Measurements from ENCODE around the gene KRTAP2-1.

KRTAP2-1 gene

DNA sequence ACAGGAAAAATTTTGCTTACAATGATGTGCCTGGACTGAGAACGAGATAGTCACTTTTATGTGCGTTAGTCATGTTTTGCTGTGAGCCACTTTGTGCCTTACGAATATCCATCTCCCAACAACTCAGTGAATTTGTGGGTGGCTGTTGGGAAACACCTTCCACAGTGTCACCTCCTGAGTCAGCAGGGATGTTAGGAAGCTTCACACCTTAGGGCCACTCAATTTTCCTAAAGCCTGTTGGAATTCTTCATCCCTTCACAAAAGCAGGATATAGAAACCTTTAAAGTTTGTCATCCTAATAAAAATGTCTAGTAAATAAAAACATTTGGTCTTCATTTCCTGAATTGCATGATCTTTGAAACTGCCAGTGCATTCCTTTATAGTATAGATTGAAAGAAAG lies 33.9 kb downstream of the KRTAP2-1 start:
- no peak for DNase-seq (ENCODE audit: extremely low spot score)
- TF ChIP-seq BHLHE40 (IDR thresholded peaks at IDR 0.05; ENCODE audit: borderline replicate concordance) (no peak), SP1 (IDR thresholded peaks at IDR 0.05) (no peak), SUZ12 (IDR thresholded peaks at IDR 0.05) (no peak), ELF4 (IDR thresholded peaks at IDR 0.05) (no peak), HDGF (IDR thresholded peaks at IDR 0.05; ENCODE audit: borderline replicate concordance) (no peak), ARNT (IDR thresholded peaks at IDR 0.05) (no peak), FOXK2 (IDR thresholded peaks at IDR 0.05) (no peak), NFRKB (IDR thresholded peaks at IDR 0.05) (no peak)
- ChIA-PET POLR2A (no interaction called here), CTCF (no interaction called here)

DNA sequence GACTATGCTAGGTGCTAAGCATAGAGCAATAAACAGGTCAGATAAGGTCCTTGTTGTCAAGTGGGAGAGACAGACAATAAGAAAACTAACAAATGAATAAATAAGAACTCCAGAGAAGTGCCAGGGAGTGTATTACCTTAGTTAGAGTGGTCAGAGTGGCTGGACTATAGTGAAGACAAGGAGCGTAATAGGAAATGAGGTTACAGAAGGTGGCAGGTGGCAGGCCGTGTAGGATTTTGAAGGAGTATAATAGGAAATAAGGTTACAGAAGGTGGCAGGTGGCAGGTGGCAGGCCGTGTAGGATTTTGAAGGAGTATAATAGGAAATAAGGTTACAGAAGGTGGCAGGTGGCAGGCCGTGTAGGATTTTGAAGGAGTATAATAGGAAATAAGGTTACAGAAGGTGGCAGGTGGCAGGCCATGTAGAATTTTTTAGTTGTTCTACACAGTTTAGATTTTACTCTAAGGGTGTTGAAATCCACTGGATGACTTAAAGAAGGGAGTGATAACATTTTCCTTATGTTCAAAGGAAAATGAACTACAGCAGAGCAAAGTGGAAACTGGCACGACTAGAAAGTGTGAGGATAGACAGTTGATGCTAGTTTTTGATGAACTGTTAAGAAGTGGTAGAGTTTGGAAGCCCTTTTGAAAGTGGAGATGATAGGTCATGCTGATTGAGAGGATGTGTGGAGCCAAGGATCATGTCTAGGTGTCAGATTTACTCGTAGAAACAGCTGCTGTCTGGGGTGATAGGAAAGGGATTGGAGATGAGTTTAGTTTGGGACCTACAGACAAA lies 34.6 kb downstream of the KRTAP2-1 start:
- POLR2A ChIA-PET: no interaction called here
- CTCF ChIA-PET: no interaction called here
- no peak for DNase-seq (ENCODE audit: extremely low spot score)
- TF ChIP-seq ARNT (IDR thresholded peaks at IDR 0.05) (no peak), BHLHE40 (IDR thresholded peaks at IDR 0.05; ENCODE audit: borderline replicate concordance) (no peak), NFRKB (IDR thresholded peaks at IDR 0.05) (no peak), FOXK2 (IDR thresholded peaks at IDR 0.05) (no peak), L3MBTL2 (conservative IDR thresholded peaks at IDR 0.05) (no peak), LEF1 (IDR thresholded peaks at IDR 0.05; ENCODE audit: borderline replicate concordance) (no peak), HDGF (IDR thresholded peaks at IDR 0.05; ENCODE audit: borderline replicate concordance) (no peak), FOXA1 (IDR thresholded peaks at IDR 0.05) (no peak), CTBP1 (IDR thresholded peaks at IDR 0.05; ENCODE audit: borderline replicate concordance) (no peak), ZNF384 (IDR thresholded peaks at IDR 0.05) (no peak), TARDBP (IDR thresholded peaks at IDR 0.05) (no peak), ELF4 (IDR thresholded peaks at IDR 0.05) (no peak), SP1 (IDR thresholded peaks at IDR 0.05) (no peak), SUZ12 (IDR thresholded peaks at IDR 0.05) (no peak)
- TF ChIP-seq, protein P1, sequence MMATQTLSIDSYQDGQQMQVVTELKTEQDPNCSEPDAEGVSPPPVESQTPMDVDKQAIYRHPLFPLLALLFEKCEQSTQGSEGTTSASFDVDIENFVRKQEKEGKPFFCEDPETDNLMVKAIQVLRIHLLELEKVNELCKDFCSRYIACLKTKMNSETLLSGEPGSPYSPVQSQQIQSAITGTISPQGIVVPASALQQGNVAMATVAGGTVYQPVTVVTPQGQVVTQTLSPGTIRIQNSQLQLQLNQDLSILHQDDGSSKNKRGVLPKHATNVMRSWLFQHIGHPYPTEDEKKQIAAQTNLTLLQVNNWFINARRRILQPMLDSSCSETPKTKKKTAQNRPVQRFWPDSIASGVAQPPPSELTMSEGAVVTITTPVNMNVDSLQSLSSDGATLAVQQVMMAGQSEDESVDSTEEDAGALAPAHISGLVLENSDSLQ (IDR thresholded peaks at IDR 0.05): no peak

DNA sequence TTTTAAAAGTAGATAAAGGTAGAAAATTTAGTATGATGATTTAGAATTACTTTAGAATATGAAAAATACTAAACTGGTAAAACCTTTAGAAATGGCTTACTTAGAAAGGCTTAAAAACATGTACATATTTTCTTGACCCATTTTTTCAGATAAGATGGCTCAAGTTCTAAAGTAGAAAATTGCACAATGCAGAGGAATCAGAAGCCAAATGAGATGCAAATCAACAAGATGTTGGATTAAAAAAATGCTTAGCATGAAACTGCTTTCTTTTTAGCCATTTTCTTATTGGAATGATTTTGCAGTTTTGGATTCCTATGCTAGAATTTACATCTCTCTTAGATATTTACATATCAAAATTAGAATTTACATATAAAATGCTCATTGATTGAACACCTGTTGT lies 36.7 kb downstream of the KRTAP2-1 start:
- ChIA-PET POLR2A (no interaction called here), CTCF (no interaction called here)
- TF ChIP-seq CTBP1 (IDR thresholded peaks at IDR 0.05; ENCODE audit: borderline replicate concordance) (no peak), LEF1 (IDR thresholded peaks at IDR 0.05; ENCODE audit: borderline replicate concordance) (no peak), NFRKB (IDR thresholded peaks at IDR 0.05) (no peak)
- TF ChIP-seq, protein P1 (IDR thresholded peaks at IDR 0.05): no peak
- no peak for DNase-seq (ENCODE audit: extremely low spot score)

DNA sequence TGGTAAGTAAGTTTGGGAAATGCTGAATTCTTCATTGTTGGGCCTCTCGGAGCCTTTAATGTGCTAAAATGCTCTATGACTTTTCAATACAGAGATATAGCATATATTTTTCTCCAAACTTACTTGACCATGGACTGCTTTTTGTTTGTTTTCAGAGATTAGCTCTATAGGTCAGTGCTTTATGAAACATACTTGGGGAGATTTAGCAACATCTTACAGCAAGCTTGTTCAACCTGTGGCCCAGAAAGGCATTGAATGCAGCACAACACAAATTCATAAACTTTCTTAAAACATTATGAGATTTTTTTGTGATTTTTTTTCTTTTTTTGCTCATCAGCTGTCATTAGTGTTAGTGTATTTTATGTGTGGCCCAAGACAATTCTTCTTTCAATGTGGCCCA lies 37.2 kb downstream of the KRTAP2-1 start:
- CTCF ChIA-PET: no interaction called here
- no peak for DNase-seq (ENCODE audit: extremely low spot score)
- POLR2A ChIA-PET: no interaction called here
- TF ChIP-seq L3MBTL2 (conservative IDR thresholded peaks at IDR 0.05): no peak
- TF ChIP-seq BHLHE40 (IDR thresholded peaks at IDR 0.05; ENCODE audit: borderline replicate concordance): no peak
- no peak for TF ChIP-seq LEF1 (IDR thresholded peaks at IDR 0.05; ENCODE audit: borderline replicate concordance)
- no peak for TF ChIP-seq CTBP1 (IDR thresholded peaks at IDR 0.05; ENCODE audit: borderline replicate concordance)
- TF ChIP-seq ARNT (IDR thresholded peaks at IDR 0.05): no peak
- no peak for TF ChIP-seq SP1 (IDR thresholded peaks at IDR 0.05)
- no peak for TF ChIP-seq TARDBP (IDR thresholded peaks at IDR 0.05)
- no peak for TF ChIP-seq SUZ12 (IDR thresholded peaks at IDR 0.05)
- no peak for TF ChIP-seq NFRKB (IDR thresholded peaks at IDR 0.05)
- TF ChIP-seq ELF4 (IDR thresholded peaks at IDR 0.05): no peak
- TF ChIP-seq FOXK2 (IDR thresholded peaks at IDR 0.05): no peak
- TF ChIP-seq, protein P1 (IDR thresholded peaks at IDR 0.05): no peak
- no peak for TF ChIP-seq HDGF (IDR thresholded peaks at IDR 0.05; ENCODE audit: borderline replicate concordance)
- TF ChIP-seq ZNF384 (IDR thresholded peaks at IDR 0.05): no peak

DNA sequence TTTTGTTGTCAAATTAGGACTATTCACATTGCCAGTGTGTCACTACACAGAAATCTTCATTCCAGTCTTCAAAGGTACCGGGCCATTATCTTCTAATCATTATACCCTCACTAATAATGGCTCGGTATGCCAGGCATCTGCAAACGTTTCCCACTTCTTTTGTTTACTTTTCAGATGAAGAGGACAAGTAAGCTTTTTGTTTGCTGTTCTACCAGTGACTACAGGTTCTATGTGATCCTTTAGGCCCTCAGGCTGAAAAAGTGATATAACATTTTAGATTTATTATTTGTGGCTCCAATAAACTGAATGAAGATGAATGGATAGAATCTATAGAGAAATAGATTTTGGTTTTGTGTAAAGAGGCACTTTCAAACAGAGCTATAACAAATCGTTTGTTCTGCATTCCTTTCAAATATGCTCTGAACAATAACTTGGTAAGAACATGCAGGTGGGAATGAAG lies 37.8 kb downstream of the KRTAP2-1 start:
- DNase-seq (ENCODE audit: extremely low spot score): no peak
- ChIA-PET POLR2A (no interaction called here), CTCF (no interaction called here)
- TF ChIP-seq CTBP1 (IDR thresholded peaks at IDR 0.05; ENCODE audit: borderline replicate concordance) (no peak), ARNT (IDR thresholded peaks at IDR 0.05) (no peak), NFRKB (IDR thresholded peaks at IDR 0.05) (no peak), SP1 (IDR thresholded peaks at IDR 0.05) (no peak), ZNF384 (IDR thresholded peaks at IDR 0.05) (no peak), FOXK2 (IDR thresholded peaks at IDR 0.05) (no peak), ELF4 (IDR thresholded peaks at IDR 0.05) (no peak), LEF1 (IDR thresholded peaks at IDR 0.05; ENCODE audit: borderline replicate concordance) (no peak), HDGF (IDR thresholded peaks at IDR 0.05; ENCODE audit: borderline replicate concordance) (no peak), FOXM1 (IDR thresholded peaks at IDR 0.05; ENCODE audit: borderline replicate concordance) (no peak), TARDBP (IDR thresholded peaks at IDR 0.05) (no peak), L3MBTL2 (conservative IDR thresholded peaks at IDR 0.05) (no peak), FOXA1 (IDR thresholded peaks at IDR 0.05) (no peak), SUZ12 (IDR thresholded peaks at IDR 0.05) (no peak), BHLHE40 (IDR thresholded peaks at IDR 0.05; ENCODE audit: borderline replicate concordance) (no peak)
- TF ChIP-seq, protein P1 (IDR thresholded peaks at IDR 0.05): no peak

All from HEK293T (cell line).